IMR-90 (cell line): ENCODE data around the gene ACAD9. TPM values are rescaled to one million over a fixed set of nuclear protein-coding genes. Genes with fewer than 3 reads are reported as not detected.

ENCODE experiments used
- ATAC-seq: fragments of 200-7000 bp; cut with Tn5 transposase; 2 replicates; pipeline ENCODE4 v1.9.1; 2020; ENCODE audit warnings: low read depth, mild to moderate bottlenecking, moderate library complexity
- BruUV-seq: library from RNA; stranded (reverse); fragments of 400-500 nt; replicated peaks from 2 replicates; lab custom pipeline; 2021; lab: Mats Ljungman, UMichigan
- CTCF ChIA-PET: fragments of 300-600 bp; formaldehyde crosslinking; extraction: SDS; loops from one replicate; lab custom pipeline; 2021; ENCODE audit warnings: antibody characterized with exemption; lab: Yijun Ruan, JAX
- POLR2A ChIA-PET: fragments of 300-600 bp; sonication (Branson Sonifier 250); formaldehyde crosslinking; loops from one replicate; lab custom pipeline; 2022; ENCODE audit warnings: antibody characterized with exemption; ENCODE audit not compliant: unreplicated experiment; lab: Charles Lee
- DNase-seq: peaks from one replicate; pipeline ENCODE4 v3.0.0; 2013
- H2AFZ ChIP-seq: replicated peaks from 2 replicates; pipeline ENCODE3; 2013; ENCODE audit warnings: low read length, mild to moderate bottlenecking; ENCODE audit not compliant: poor library complexity
- H2AK5ac ChIP-seq: 2 replicates; pipeline ENCODE4 v1.6.1; 2013; ENCODE audit warnings: low read depth, low read length, inconsistent platforms
- H2AK9ac ChIP-seq: replicated peaks from 2 replicates; pipeline ENCODE3; 2013; ENCODE audit warnings: mild to moderate bottlenecking, low read depth, low read length, moderate library complexity; ENCODE audit not compliant: poor library complexity
- H2BK120ac ChIP-seq: 2 replicates; pipeline ENCODE4 v1.6.1; 2013; ENCODE audit warnings: low read depth, low read length, inconsistent platforms
- H2BK15ac ChIP-seq: 3 replicates; pipeline ENCODE4 v1.6.1; 2013; ENCODE audit warnings: low read depth, low read length, inconsistent platforms
- H2BK20ac ChIP-seq: 2 replicates; pipeline ENCODE4 v1.6.1; 2013; ENCODE audit warnings: low read depth, mild to moderate bottlenecking, inconsistent platforms, low read length, moderate library complexity
- H2BK5ac ChIP-seq: 2 replicates; pipeline ENCODE4 v1.6.1; 2013; ENCODE audit warnings: mild to moderate bottlenecking, low read depth, low read length, inconsistent platforms; ENCODE audit not compliant: poor library complexity, severe bottlenecking
- H3K14ac ChIP-seq: replicated peaks from 2 replicates; pipeline ENCODE4 v1.6.1; 2013; ENCODE audit warnings: low read depth, low read length, inconsistent platforms
- H3K18ac ChIP-seq: 2 replicates; pipeline ENCODE4 v1.6.1; 2013; ENCODE audit warnings: low read depth, low read length, control low read depth
- H3K23ac ChIP-seq: 2 replicates; pipeline ENCODE4 v1.6.1; 2013; ENCODE audit warnings: low read depth, low read length, inconsistent platforms
- H3K27ac ChIP-seq: 2 replicates; pipeline ENCODE4 v1.5.1; 2013; ENCODE audit warnings: mild to moderate bottlenecking, control low read depth, low read length; ENCODE audit not compliant: insufficient read depth
- H3K27me3 ChIP-seq: 2 replicates; pipeline ENCODE4 v1.6.1; 2013; ENCODE audit warnings: low read length; ENCODE audit not compliant: control insufficient read depth, insufficient read depth
- H3K36me3 ChIP-seq: 2 replicates; pipeline ENCODE4 v1.6.1; 2013; ENCODE audit warnings: low read length, mixed read lengths; ENCODE audit not compliant: control insufficient read depth, insufficient read depth
- H3K4ac ChIP-seq: 2 replicates; pipeline ENCODE4 v1.6.1; 2013; ENCODE audit warnings: low read depth, low read length, inconsistent platforms
- H3K4me1 ChIP-seq: 2 replicates; pipeline ENCODE4 v1.6.1; 2013; ENCODE audit warnings: low read length, mixed read lengths; ENCODE audit not compliant: control insufficient read depth, insufficient read depth
- H3K4me2 ChIP-seq: 2 replicates; pipeline ENCODE4 v1.6.1; 2013; ENCODE audit warnings: low read depth, mild to moderate bottlenecking, control low read depth, low read length, moderate library complexity
- H3K4me3 ChIP-seq: 2 replicates; pipeline ENCODE4 v1.5.1; 2013; ENCODE audit warnings: low read depth, mild to moderate bottlenecking, control low read depth, low read length, moderate library complexity; ENCODE audit not compliant: insufficient read depth
- H3K56ac ChIP-seq: 2 replicates; pipeline ENCODE4 v1.6.1; 2013; ENCODE audit warnings: low read length, inconsistent platforms; ENCODE audit not compliant: insufficient read depth; ENCODE audit errors: extremely low read depth
- H3K79me1 ChIP-seq, 2 experiments: 2 replicates each; pipeline ENCODE4 v1.6.1; 2013; ENCODE audit warnings: low read length in 2 of 2, inconsistent platforms in 1 of 2, low read depth in 1 of 2
- H3K9ac ChIP-seq: 2 replicates; pipeline ENCODE4 v1.6.1; 2013; ENCODE audit warnings: low read depth, low read length, control low read depth
- H3K9me1 ChIP-seq: 2 replicates; pipeline ENCODE4 v1.6.1; 2013; ENCODE audit warnings: low read length, inconsistent platforms; ENCODE audit not compliant: insufficient read depth
- H3K9me3 ChIP-seq: 2 replicates; pipeline ENCODE4 v1.6.1; 2013; ENCODE audit warnings: low read length; ENCODE audit not compliant: control insufficient read depth, insufficient read depth
- H4K20me1 ChIP-seq: 2 replicates; pipeline ENCODE4 v1.6.1; 2013; ENCODE audit warnings: low read length, inconsistent platforms; ENCODE audit not compliant: insufficient read depth
- H4K5ac ChIP-seq: 2 replicates; pipeline ENCODE4 v1.6.1; 2013; ENCODE audit warnings: mild to moderate bottlenecking, low read depth, low read length, control low read depth
- H4K8ac ChIP-seq, 2 experiments: 2 replicates each; pipeline ENCODE4 v1.6.1; 2013; ENCODE audit warnings: low read depth in 2 of 2, low read length in 2 of 2, control low read depth in 1 of 2, inconsistent platforms in 1 of 2
- H4K91ac ChIP-seq: 2 replicates; pipeline ENCODE4 v1.6.1; 2013; ENCODE audit warnings: low read depth, low read length, inconsistent platforms; ENCODE audit not compliant: insufficient read depth
- FOS ChIP-seq: fragments of 150-350 bp; IDR thresholded peaks from 2 replicates; pipeline ENCODE4 v1.6.1; 2016; ENCODE audit warnings: low read depth, low read length
- MAZ ChIP-seq: IDR thresholded peaks from 2 replicates; pipeline ENCODE4 v1.6.1; 2012; ENCODE audit warnings: low read depth, mild to moderate bottlenecking, low read length, improper control_type of control experiment, moderate library complexity, borderline replicate concordance
- POLR2A ChIP-seq: IDR thresholded peaks from 2 replicates; pipeline ENCODE4 v1.6.1; 2012; ENCODE audit warnings: mild to moderate bottlenecking, low read depth, low read length
- RAD21 ChIP-seq: IDR thresholded peaks from 2 replicates; pipeline ENCODE4 v1.6.1; 2012; ENCODE audit warnings: low read length, improper control_type of control experiment
- RFX5 ChIP-seq: IDR thresholded peaks from 2 replicates; pipeline ENCODE4 v1.8.0; 2012; ENCODE audit warnings: low read depth, mild to moderate bottlenecking, low read length, moderate library complexity
- WGBS, 2 experiments: methylation state at CpG; one replicate each; pipeline versions ENCODE4 v1.1.5 to v1.1.7; 2013; ENCODE audit warnings: missing lambda C conversion rate in 2 of 2; ENCODE audit not compliant: insufficient read length in 1 of 2; ENCODE audit errors: extremely low coverage in 2 of 2; 5-methylcytosine and 5-hydroxymethylcytosine counted together
- dilution Hi-C: fragments of 300-500 bp; cut with HindIII; formaldehyde crosslinking; loops from one replicate; pipeline ENCODE4 v1.14.3; 2018; ENCODE audit warnings: low sequenced_read_pairs; ENCODE audit not compliant: unreplicated experiment
- in situ Hi-C: fragments of 300-500 bp; cut with MboI; formaldehyde crosslinking; loops from 3 replicates; pipeline ENCODE4 v1.14.3; 2019; ENCODE audit warnings: low sequenced_read_pairs, inconsistent platforms, mixed read lengths
- intact Hi-C: fragments of 100-400 bp; cut with micrococcal nuclease; formaldehyde crosslinking; loops from 2 replicates; pipeline ENCODE4 v1.10.0; 2022
- polyA plus RNA-seq, 3 experiments: library from polyadenylated mRNA; depleted of rRNA; stranded (reverse); fragments of >200 nt; gene quantifications; 2 replicates each; pipeline ENCODE4 v1.2.3, GENCODE V29; 2012; ENCODE audit warnings: low replicate concordance in 1 of 3
- total RNA-seq: library from RNA; depleted of rRNA; stranded (reverse); fragments of >200 nt; gene quantifications from 2 replicates; pipeline ENCODE4 v1.2.3, GENCODE V29; 2012

The ACAD9 gene
- total and polyA plus RNA-seq, 2 of the 4 experiments (the other 2 are of a cell fraction), result 31.2 to 41.3 TPM

GRCh38 chr3:128933213-128933921 is 53.9 kb downstream of the ACAD9 start:
- ChIA-PET CTCF (no interaction called here), POLR2A (no interaction called here)
- H2AFZ ChIP-seq, result peak overlapping the region; percentile 63
- H3K4ac ChIP-seq, result no peak overlapping the region
- in situ Hi-C loops (no loop called here), dilution Hi-C loops (no loop called here), intact Hi-C loops (no loop called here)
- DNase-seq (no peak), ATAC-seq (no peak)
- H3K18ac ChIP-seq, result no peak overlapping the region
- 65% methylated on average over 4 of the region's 9 CpGs; no CpG with 5 or more reads in 1 of the 2 experiments for WGBS, 2 experiments
- no peak overlapping the region for H2BK120ac ChIP-seq
- no peak overlapping the region for H4K8ac ChIP-seq
- no peak overlapping the region for H4K91ac ChIP-seq
- BruUV-seq, result no TSS peak
- no peaks in the 10 kb centered on the region for H4K20me1 ChIP-seq
- H3K4me3 ChIP-seq, result no peak overlapping the region
- H3K27ac ChIP-seq, result no peak overlapping the region
- H2BK5ac ChIP-seq, result no peak overlapping the region
- no peak overlapping the region for H3K9ac ChIP-seq
- H3K36me3 ChIP-seq, result no peaks in the 10 kb centered on the region
- H3K4me2 ChIP-seq, result no peak overlapping the region
- H3K56ac ChIP-seq, result no peak overlapping the region
- no peak overlapping the region for H4K5ac ChIP-seq
- no peaks in the 10 kb centered on the region for H3K4me1 ChIP-seq
- H2AK9ac ChIP-seq, result no peak overlapping the region
- H3K14ac ChIP-seq, result no peak overlapping the region
- H3K9me3 ChIP-seq, result peaks cover 2% of the 10 kb centered on the region; the same call in 1 of the 2 replicates
- no peak overlapping the region for H2BK20ac ChIP-seq
- no peak overlapping the region for H2AK5ac ChIP-seq
- H3K27me3 ChIP-seq, result peaks cover 24% of the 10 kb centered on the region
- no peaks in the 10 kb centered on the region for H3K9me1 ChIP-seq
- TF ChIP-seq RAD21, result no peak
- no peak for TF ChIP-seq RFX5
- no peak for TF ChIP-seq POLR2A
- TF ChIP-seq MAZ, result no peak
- no peak for TF ChIP-seq FOS
- no peak overlapping the region for H3K23ac ChIP-seq
- no peak overlapping the region for H2BK15ac ChIP-seq
- no peaks in the 10 kb centered on the region for H3K79me1 ChIP-seq
